HG03442 (cell line): ENCODE measurements around the gene PHGDH.
A peak's percentile ranks its signal among the peaks of the same experiment; 100 is the strongest.

ENCODE experiments used
- ATAC-seq: cut with Tn5 transposase; IDR thresholded peaks from one replicate; pipeline ENCODE4 v1.9.1; 2021; ENCODE audit warnings: mild to moderate bottlenecking, moderate library complexity; ENCODE audit not compliant: unreplicated experiment

The PHGDH gene

GRCh38 chr1:119711804-119712341 is at the start of gene PHGDH:
PHGDH (plus strand) TSS chr1:119711934; CDS start chr1:119712023, 89 bp downstream.
- peak; percentile 75 for ATAC-seq

GRCh38 chr1:119662034-119662437 is 49.7 kb upstream of the PHGDH start:
- peak; percentile 74 for ATAC-seq

DNA sequence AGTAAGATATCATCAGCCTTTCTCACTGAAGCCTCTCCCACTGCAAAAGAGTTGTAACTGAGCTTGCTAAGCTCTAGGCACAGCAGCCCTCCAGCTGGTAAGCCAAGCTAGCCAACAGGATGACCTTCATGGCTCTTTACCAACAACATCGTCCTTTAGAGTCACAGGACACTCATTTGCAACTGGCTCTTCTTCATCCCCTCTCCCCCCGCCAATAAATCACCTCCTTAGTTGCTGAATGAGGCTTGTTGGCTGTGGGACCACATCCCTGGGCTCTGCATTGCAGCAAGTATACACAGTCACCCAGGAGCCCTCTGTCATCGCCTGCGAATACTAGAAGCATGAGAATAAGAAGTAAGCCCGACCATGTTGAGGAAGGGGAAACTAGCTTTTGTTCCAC is 47.7 kb upstream of the PHGDH start:
- ATAC-seq, result no peak

DNA sequence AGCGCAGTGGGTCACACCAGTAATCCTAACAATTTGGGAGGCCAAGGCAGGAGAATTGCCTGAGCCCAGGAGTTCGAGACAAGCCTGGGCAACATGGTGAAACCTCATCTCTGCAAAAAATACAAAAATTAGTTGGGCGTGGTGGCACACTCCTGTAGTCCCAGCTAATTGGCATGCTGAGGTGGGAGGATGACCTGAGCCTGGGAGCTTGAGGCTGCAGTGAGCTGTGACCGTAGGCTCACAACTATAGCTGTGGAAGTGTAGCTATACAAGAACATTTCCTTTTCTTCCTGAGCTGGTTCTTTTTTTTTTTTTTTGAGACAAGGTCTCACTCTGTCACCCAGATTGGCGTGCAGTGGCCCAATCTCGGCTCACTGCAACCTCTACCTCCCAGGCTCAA is 44.6 kb upstream of the PHGDH start:
- ATAC-seq, result no peak

GRCh38 chr1:119670898-119671297 is 40.8 kb upstream of the PHGDH start:
- ATAC-seq, result no peak

- ATAC-seq, result no peak
Observed at GRCh38 chr1:119673171-119673940, 38.4 kb upstream of the PHGDH start.

- no peak for ATAC-seq
Observed at GRCh38 chr1:119674111-119674526, 37.6 kb upstream of the PHGDH start.

DNA sequence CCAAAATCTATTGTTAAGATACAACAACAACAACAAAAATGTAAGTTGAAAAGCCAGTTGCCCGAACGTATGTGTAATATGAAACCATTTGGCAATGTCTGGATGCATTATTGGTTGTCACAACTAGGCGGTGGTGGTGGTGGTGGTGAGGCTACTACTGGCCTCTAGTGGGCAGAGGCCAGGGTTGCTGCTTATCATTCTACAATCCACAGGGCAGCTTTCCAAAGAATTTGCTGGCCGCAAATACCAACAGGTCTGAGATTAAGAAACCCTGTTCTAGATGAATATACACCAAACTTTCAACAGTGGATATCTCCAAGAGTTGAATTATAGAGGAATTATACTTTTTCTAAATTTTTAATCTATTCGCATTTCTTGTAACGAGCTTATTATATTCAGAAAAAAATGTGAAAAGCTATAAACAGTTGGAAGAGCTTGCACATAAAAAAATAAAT is 36.9 kb upstream of the PHGDH start:
- ATAC-seq, result peak; percentile 73

GRCh38 chr1:119675349-119676345 is 36.1 kb upstream of the PHGDH start:
- peak; percentile 68 for ATAC-seq

DNA sequence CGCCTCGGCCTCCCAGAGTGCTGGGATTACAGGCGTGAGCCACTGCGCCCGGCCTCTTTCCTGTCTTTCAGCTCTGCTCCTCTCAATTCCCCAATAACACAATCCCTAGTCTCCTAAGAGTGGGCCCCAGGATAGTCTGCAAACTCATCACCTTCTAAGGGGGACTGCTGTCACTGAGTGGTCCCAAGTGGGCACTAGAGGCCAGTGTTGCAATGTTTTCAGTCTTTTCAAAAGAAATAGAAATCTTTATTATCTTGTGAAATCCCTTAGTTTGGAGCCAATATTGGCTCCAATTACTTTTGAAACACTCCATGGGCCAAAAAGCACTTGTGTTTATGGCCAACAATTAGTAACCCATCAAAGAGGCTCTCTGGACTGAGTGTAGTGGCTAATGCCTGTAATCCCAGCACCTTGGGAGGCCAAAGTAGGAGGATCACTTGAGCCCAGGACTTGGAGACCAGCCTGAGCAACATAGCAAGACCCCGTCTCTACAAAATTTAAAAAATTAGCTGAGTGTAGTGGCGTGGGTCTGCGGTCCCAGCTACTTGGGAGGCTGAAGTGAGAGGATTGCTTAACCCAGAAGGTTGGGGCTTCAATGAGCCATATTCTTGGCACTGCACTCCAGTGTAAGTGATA is 35.0 kb upstream of the PHGDH start:
- no peak for ATAC-seq

- ATAC-seq, result no peak
Observed at GRCh38 chr1:119679223-119679622, 32.5 kb upstream of the PHGDH start.

DNA sequence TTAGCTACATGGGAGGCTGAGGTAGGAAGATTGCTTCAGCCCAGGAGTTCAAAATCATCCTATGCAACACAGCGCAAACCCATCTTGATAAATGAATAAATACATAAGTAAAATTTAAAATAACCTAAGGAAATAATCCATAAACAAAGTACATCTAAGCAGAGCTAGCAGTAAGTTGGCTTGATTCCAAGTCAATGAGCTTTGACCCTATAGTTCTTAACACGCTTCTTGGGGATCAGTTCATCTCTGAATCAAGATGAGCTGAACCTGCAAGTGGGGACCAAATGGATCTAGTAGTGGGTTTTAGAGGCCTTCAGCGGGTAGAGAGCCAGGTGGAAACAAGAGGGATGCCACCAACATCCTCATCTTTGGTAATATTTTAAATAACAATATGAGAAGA is 31.5 kb upstream of the PHGDH start:
- no peak for ATAC-seq

DNA sequence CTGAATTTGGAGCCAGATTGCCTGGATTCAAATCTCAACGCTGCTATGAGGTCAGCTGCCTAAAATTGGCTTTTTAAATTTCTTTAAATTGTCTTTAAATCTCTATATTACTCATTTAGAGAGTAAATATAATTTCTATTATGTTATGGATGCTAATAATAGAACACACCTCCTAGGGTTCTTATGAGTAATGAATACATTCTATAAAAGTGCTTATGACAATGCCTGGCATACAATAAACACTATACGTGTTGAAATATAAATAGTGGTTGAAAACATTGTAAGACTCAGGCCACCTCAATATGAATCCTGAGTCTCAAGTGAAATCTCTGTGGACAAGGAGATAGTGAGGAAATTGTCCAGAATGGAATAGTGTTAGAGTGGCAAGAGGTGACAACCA is 31.0 kb upstream of the PHGDH start:
- ATAC-seq, result no peak

GRCh38 chr1:119681560-119681959 is 30.2 kb upstream of the PHGDH start:
- ATAC-seq, result no peak

GRCh38 chr1:119682141-119682540 is 29.6 kb upstream of the PHGDH start:
- no peak for ATAC-seq

GRCh38 chr1:119683893-119684292 is 27.8 kb upstream of the PHGDH start:
- ATAC-seq, result no peak

GRCh38 chr1:119686661-119687060 is 25.1 kb upstream of the PHGDH start:
- ATAC-seq, result no peak

GRCh38 chr1:119687434-119688079 is 24.2 kb upstream of the PHGDH start:
- no peak for ATAC-seq

- no peak for ATAC-seq
Observed at GRCh38 chr1:119688810-119689209, 22.9 kb upstream of the PHGDH start.

DNA sequence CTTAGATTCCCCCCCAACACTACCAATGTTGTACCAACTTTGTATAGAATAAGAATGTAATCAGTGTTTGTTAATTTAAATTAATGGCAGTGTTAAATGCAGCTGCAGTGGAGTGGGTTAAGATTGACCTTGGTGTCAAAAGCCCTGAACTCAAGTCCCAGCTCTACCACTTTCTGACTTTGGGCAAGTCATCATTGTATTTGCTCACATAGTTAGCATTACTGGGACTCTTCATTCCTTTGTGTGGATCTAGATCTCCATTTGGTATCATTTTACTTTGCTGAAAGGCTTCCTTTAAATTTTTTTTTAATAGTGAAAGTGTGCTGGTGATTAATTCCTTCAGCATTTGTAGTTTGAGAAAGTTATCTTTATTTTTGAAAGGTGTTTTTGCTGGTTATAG is 22.2 kb upstream of the PHGDH start:
- ATAC-seq, result no peak
